ENCODE measurements around the gene HTT. TPM values are rescaled to one million over a fixed set of nuclear protein-coding genes. Genes with fewer than 3 reads are reported as not detected.

HTT gene
- total RNA-seq, 4 donors from 2014 or later, result 37.5 to 119 (median 48.7) TPM

DNA sequence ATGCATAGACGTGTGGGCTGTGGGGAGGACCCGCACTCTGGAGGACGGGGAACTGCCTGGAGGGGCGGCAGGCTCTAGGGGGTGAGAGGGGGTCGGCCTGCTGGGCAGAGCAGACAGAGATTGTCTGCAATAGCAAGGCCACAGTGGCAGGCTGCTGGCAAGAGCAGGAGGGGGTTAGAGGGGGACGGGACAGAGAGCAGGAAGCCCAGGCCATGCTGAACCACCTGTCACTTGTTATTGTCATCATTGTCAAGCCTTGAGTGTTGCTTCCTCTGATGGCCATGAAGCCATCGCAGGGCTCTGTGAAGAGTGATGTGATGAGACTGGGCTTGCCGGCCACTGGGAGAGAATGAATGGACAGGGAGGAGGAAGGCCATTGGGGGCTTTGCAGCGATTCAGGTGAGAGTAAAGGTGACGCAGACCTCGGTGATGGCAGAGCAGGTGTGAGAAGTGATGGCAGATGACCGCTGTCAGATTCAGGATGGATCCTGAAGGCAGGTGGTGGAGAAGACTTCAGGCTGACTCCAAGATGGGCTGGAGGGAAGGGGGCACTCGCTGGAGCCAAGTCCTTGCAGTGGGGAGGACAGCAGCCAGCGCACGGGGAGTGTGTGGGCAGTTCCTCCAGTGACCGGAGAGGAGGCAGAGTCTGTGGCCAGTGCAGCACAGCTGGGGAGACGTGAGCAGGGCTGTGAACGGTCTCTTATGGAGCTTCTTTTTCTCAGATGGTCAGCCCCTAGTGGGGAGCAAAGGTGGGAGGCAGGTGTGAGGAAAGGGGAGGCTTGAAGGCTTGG lies 43.7 kb upstream of the HTT start:
- DNase-seq, result no peak
- no peaks in the 10 kb centered on the region for H3K9me3 ChIP-seq
- no peaks in the 10 kb centered on the region for H3K4me1 ChIP-seq
- H3K36me3 ChIP-seq, result no peaks in the 10 kb centered on the region
- intact Hi-C loops (cut with DNase I), result loop anchor here (10.0 kb wide), 2 partner anchors 46 to 266 kb away; no protein-coding TSS in a partner anchor
- no peak for TF ChIP-seq POLR2A (IDR thresholded peaks at IDR 0.05)
- TF ChIP-seq, protein P1, sequence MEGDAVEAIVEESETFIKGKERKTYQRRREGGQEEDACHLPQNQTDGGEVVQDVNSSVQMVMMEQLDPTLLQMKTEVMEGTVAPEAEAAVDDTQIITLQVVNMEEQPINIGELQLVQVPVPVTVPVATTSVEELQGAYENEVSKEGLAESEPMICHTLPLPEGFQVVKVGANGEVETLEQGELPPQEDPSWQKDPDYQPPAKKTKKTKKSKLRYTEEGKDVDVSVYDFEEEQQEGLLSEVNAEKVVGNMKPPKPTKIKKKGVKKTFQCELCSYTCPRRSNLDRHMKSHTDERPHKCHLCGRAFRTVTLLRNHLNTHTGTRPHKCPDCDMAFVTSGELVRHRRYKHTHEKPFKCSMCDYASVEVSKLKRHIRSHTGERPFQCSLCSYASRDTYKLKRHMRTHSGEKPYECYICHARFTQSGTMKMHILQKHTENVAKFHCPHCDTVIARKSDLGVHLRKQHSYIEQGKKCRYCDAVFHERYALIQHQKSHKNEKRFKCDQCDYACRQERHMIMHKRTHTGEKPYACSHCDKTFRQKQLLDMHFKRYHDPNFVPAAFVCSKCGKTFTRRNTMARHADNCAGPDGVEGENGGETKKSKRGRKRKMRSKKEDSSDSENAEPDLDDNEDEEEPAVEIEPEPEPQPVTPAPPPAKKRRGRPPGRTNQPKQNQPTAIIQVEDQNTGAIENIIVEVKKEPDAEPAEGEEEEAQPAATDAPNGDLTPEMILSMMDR (IDR thresholded peaks at IDR 0.05), result no peak
- H3K4me3 ChIP-seq, result no peak overlapping the region
- WGBS, 2 donors, result 74 to 79% methylated on average over 14 to 17 of the region's 18 CpGs
- peaks cover 0 to 4% (median 0%) of the 10 kb centered on the region in 4 donors for H3K27me3 ChIP-seq
- no peak overlapping the region for H3K27ac ChIP-seq

DNA sequence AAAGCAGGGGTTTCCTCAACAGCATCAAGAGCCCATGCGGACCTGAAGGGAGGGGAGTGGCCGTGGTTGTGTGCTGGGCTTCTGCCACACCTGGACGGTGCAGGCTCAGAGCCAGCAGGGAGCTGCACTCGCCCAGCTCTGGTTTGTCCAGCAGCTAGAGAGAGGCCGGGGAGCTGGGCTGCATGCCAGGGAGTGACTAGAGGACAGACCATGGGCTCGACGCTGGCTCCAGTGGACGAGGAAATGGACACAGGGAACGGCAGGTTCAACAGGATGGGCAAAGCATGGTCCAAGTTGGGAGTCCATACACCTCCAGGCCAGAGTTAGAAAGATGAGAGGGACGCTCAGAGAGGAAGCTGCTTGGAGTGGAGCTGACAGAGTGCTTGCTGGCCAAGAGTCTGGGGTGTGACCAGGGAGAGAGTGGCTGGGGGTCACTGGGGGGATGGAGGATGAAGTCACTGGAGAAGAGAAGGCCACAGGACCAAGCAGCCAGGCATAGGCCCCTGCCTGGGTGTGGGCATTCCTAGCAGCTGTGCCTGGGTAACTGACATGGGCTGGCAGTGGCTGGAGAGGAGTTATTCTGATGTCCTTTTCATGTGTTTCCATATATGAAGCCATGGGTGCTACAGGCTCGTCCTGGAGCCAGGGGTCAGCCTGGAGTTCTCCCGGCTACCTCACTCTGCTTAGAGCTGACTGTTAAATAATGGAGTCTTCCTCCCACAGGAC lies 43.0 kb upstream of the HTT start:
- H3K4me1 ChIP-seq, result no peaks in the 10 kb centered on the region
- no peak for TF ChIP-seq POLR2A (IDR thresholded peaks at IDR 0.05)
- TF ChIP-seq, protein P1 (IDR thresholded peaks at IDR 0.05), result no peak
- H3K4me3 ChIP-seq, result no peak overlapping the region
- intact Hi-C loops (cut with DNase I), result loop anchor here (10.0 kb wide), 2 partner anchors 47 to 267 kb away; no protein-coding TSS in a partner anchor
- peaks cover 0 to 8% (median 0%) of the 10 kb centered on the region in 4 donors for H3K27me3 ChIP-seq
- 51 to 65% methylated on average over 4 to 10 of the region's 12 CpGs for WGBS, 2 donors
- no peaks in the 10 kb centered on the region for H3K36me3 ChIP-seq
- H3K9me3 ChIP-seq, result no peaks in the 10 kb centered on the region
- no peak overlapping the region for H3K27ac ChIP-seq
- no peak for DNase-seq

DNA sequence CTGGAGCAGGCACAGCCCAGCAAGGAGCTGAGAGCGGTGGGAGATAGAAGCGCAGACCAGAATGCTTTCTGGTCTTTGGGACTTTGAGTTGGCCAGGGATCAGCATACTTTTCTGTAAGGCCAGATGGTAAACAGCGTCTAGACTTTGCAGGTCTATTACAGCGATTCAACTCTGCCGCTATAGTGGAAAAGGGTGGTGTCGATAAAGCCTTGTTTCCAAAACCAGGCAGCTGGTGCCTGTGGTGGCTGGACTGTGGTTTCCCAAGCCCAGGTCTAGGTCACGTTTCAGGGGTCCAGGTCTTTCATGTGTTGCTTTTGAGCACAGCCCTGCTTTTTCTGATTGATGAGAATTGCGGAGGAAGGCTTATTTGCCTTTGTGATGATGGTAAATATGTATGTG lies 40.2 kb upstream of the HTT start:
- no peak for TF ChIP-seq POLR2A (IDR thresholded peaks at IDR 0.05)
- TF ChIP-seq, protein P1 (IDR thresholded peaks at IDR 0.05), result no peak
- Histone ChIP-seq H3K4me3 (no peak overlapping the region), H3K27me3 (peaks cover 0 to 11% (median 0%) of the 10 kb centered on the region in 4 donors), H3K4me1 (peaks cover 4 to 17% (median 10%) of the 10 kb centered on the region in 3 donors), H3K27ac (no peak overlapping the region), H3K9me3 (no peaks in the 10 kb centered on the region), H3K36me3 (no peaks in the 10 kb centered on the region)
- no peak for DNase-seq
- WGBS, 2 donors, result 73 to 87% methylated on average over 3 to 8 of the region's 8 CpGs
- intact Hi-C loops (cut with DNase I), result loop anchor here (10.0 kb wide), 2 partner anchors 49 to 269 kb away; no protein-coding TSS in a partner anchor

DNA sequence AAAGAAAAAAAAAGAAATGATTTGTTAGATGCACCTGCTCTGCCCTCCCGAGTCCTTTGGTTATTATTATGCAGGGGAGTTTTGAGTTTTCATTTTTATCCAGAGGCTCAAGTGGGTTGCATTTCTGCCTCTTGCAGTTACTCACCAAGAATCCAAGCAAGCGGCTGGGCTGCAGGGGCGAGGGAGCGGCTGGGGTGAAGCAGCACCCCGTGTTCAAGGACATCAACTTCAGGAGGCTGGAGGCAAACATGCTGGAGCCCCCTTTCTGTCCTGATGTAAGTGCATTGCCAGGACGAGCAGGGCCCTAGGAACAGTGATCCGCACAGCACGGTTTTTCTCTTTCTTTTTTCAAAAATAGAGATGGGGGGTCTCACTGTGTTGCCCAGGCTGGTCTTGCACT lies 39.2 kb upstream of the HTT start:
- Histone ChIP-seq H3K9me3 (no peaks in the 10 kb centered on the region), H3K36me3 (no peaks in the 10 kb centered on the region), H3K4me3 (no peak overlapping the region), H3K27me3 (peaks cover 0 to 11% (median 0%) of the 10 kb centered on the region in 4 donors), H3K4me1 (peaks cover 4 to 17% (median 10%) of the 10 kb centered on the region in 3 donors), H3K27ac (no peak overlapping the region)
- DNase-seq, result no peak
- WGBS, 2 donors, result 78 to 88% methylated on average over 7 to 8 of the region's 8 CpGs
- no peak for TF ChIP-seq POLR2A (IDR thresholded peaks at IDR 0.05)
- TF ChIP-seq, protein P1 (IDR thresholded peaks at IDR 0.05), result no peak
- intact Hi-C loops (cut with DNase I), result loop anchor here (10.0 kb wide), 2 partner anchors 50 to 270 kb away; no protein-coding TSS in a partner anchor

Measured in esophagus squamous epithelium (tissue), 5 donors.